H1 (cell line): Measurements from ENCODE around the gene SCAF11. TPM values are rescaled to one million over a fixed set of nuclear protein-coding genes. Genes with fewer than 3 reads are reported as not detected.

ENCODE experiments used
- CTCF ChIA-PET: fragments of 300-600 bp; sonication (Branson Sonifier 250); formaldehyde crosslinking; loops from one replicate; lab custom pipeline; 2021; ENCODE audit not compliant: partially characterized antibody; lab: Charles Lee
- POLR2A ChIA-PET: fragments of 300-600 bp; sonication (Branson Sonifier 250); formaldehyde crosslinking; loops from one replicate; lab custom pipeline; 2021; ENCODE audit warnings: inconsistent platforms; ENCODE audit not compliant: partially characterized antibody; lab: Charles Lee
- DNase-seq, 2 experiments: peaks; one replicate each; pipeline versions ENCODE4 v3.0.0 to v3.0.0-alpha.2; 2010 to 2022; ENCODE audit warnings: low spot score in 2 of 2, low read depth in 1 of 2, mixed read lengths in 1 of 2
- FAIRE-seq: peaks from 2 replicates; lab custom pipeline; 2011; peaks lifted over from hg19 to GRCh38; lab: Jason Lieb, UNC
- H2AFZ ChIP-seq: 2 replicates; pipeline ENCODE4 v1.8.1; 2012; ENCODE audit warnings: low read length, inconsistent platforms
- H2AK5ac ChIP-seq: 2 replicates; pipeline ENCODE4 v1.6.1; 2013; ENCODE audit warnings: low read depth, low read length
- H2BK120ac ChIP-seq: replicated peaks from 2 replicates; pipeline ENCODE3; 2013; ENCODE audit warnings: low read depth, low read length, inconsistent platforms
- H2BK12ac ChIP-seq: 2 replicates; pipeline ENCODE4 v1.6.1; 2013; ENCODE audit warnings: low read depth, low read length
- H2BK15ac ChIP-seq: 2 replicates; pipeline ENCODE4 v1.6.1; 2013; ENCODE audit warnings: low read length
- H2BK20ac ChIP-seq: 2 replicates; pipeline ENCODE4 v1.6.1; 2013; ENCODE audit warnings: low read length
- H2BK5ac ChIP-seq: 2 replicates; pipeline ENCODE4 v1.6.1; 2013; ENCODE audit warnings: low read depth, low read length
- H3K14ac ChIP-seq: 2 replicates; pipeline ENCODE4 v1.6.1; 2013; ENCODE audit warnings: inconsistent platforms; ENCODE audit not compliant: insufficient read length
- H3K18ac ChIP-seq: 2 replicates; pipeline ENCODE4 v1.6.1; 2013; ENCODE audit warnings: low read length; ENCODE audit errors: extremely low read depth
- H3K23ac ChIP-seq: 2 replicates; pipeline ENCODE4 v1.6.1; 2013; ENCODE audit warnings: inconsistent platforms; ENCODE audit not compliant: insufficient read length
- H3K23me2 ChIP-seq: 2 replicates; pipeline ENCODE4 v1.6.1; 2013; ENCODE audit warnings: low read depth, low read length
- H3K27ac ChIP-seq: 2 replicates; pipeline ENCODE4 v1.6.1; 2011; ENCODE audit warnings: low read depth, low read length, inconsistent platforms
- H3K27me3 ChIP-seq, 4 experiments: replicated peaks in 1 of 4; 1 replicate in 1 of 4; 2 replicates in 3 of 4; pipeline versions ENCODE4 v1.6.1 to v1.8.1; 2011 to 2013; ENCODE audit warnings: low read length in 3 of 4, mild to moderate bottlenecking in 3 of 4, inconsistent platforms in 2 of 4, mixed read lengths in 2 of 4, moderate library complexity in 1 of 4; ENCODE audit not compliant: control insufficient read depth in 3 of 4, insufficient read depth in 3 of 4; ENCODE audit errors: extremely low read depth in 1 of 4
- H3K36me3 ChIP-seq, 4 experiments: 2 replicates each; pipeline versions ENCODE4 v1.6.1 to v1.8.1; 2011 to 2013; ENCODE audit warnings: mild to moderate bottlenecking in 4 of 4, low read length in 3 of 4, moderate library complexity in 2 of 4, control low read depth in 1 of 4, inconsistent platforms in 1 of 4; ENCODE audit not compliant: insufficient read depth in 4 of 4, control insufficient read depth in 2 of 4
- H3K4ac ChIP-seq: replicated peaks from 2 replicates; pipeline ENCODE3; 2013; ENCODE audit warnings: low read length, low read depth, mixed read lengths, inconsistent platforms; ENCODE audit not compliant: insufficient read length
- H3K4me1 ChIP-seq, 4 experiments: replicated peaks in 1 of 4; 1 replicate in 1 of 4; 2 replicates in 3 of 4; pipeline versions ENCODE4 v1.6.1 to v1.8.1; 2011 to 2013; ENCODE audit warnings: low read length in 3 of 4, inconsistent platforms in 2 of 4, mixed read lengths in 1 of 4; ENCODE audit not compliant: insufficient read depth in 4 of 4, control insufficient read depth in 3 of 4
- H3K4me2 ChIP-seq, 2 experiments: 2 replicates each; pipeline versions ENCODE4 v1.6.1 to v1.8.1; 2011 to 2013; ENCODE audit warnings: low read depth in 2 of 2, low read length in 2 of 2, control low read depth in 1 of 2, inconsistent platforms in 1 of 2, mild to moderate bottlenecking in 1 of 2; ENCODE audit not compliant: insufficient read depth in 1 of 2
- H3K4me3 ChIP-seq, 4 experiments: fragments of 200-600, 300-600 bp in 1 of 4; sonication (generic), shearing (Covaris generic), sonication (Bioruptor Twin) in 1 of 4; 2 replicates each; pipeline versions ENCODE4 v1.5.1 to v1.8.1; 2011 to 2016; ENCODE audit warnings: low read length in 4 of 4, low read depth in 3 of 4, control low read depth in 2 of 4, inconsistent platforms in 2 of 4, mild to moderate bottlenecking in 2 of 4, mixed read lengths in 1 of 4, moderate library complexity in 1 of 4; ENCODE audit not compliant: insufficient read depth in 2 of 4; ENCODE audit errors: extremely low read depth in 1 of 4
- H3K56ac ChIP-seq: replicated peaks from 2 replicates; pipeline ENCODE3; 2013; ENCODE audit warnings: low read depth, mild to moderate bottlenecking, mixed read lengths, low read length, inconsistent platforms; ENCODE audit not compliant: insufficient read length
- H3K79me1 ChIP-seq: 2 replicates; pipeline ENCODE4 v1.6.1; 2013; ENCODE audit warnings: low read depth, low read length, control low read depth
- H3K79me2 ChIP-seq, 2 experiments: 2 replicates each; pipeline versions ENCODE4 v1.6.1 to v1.8.1; 2012 to 2013; ENCODE audit warnings: low read length in 2 of 2, mild to moderate bottlenecking in 2 of 2, inconsistent platforms in 1 of 2; ENCODE audit not compliant: insufficient read depth in 2 of 2, control insufficient read depth in 1 of 2
- H3K9ac ChIP-seq, 4 experiments: replicated peaks in 1 of 4; 1 replicate in 1 of 4; 2 replicates in 3 of 4; pipeline versions ENCODE4 v1.6.1 to v1.8.1; 2011 to 2013; ENCODE audit warnings: low read depth in 3 of 4, low read length in 3 of 4, control low read depth in 2 of 4, mild to moderate bottlenecking in 2 of 4, moderate library complexity in 2 of 4, inconsistent platforms in 1 of 4; ENCODE audit errors: extremely low read depth in 1 of 4
- H3K9me3 ChIP-seq, 2 experiments: 2 replicates each; pipeline versions ENCODE4 v1.6.1 to v1.8.1; 2012 to 2013; ENCODE audit warnings: mild to moderate bottlenecking in 2 of 2, moderate library complexity in 2 of 2, control low read depth in 1 of 2, inconsistent platforms in 1 of 2, low read depth in 1 of 2, low read length in 1 of 2, mixed read lengths in 1 of 2; ENCODE audit not compliant: insufficient read depth in 2 of 2
- H4K20me1 ChIP-seq, 2 experiments: replicated peaks in 1 of 2; 2 replicates each; pipeline versions ENCODE3 to v1.8.1; 2011 to 2013; ENCODE audit warnings: inconsistent platforms in 2 of 2, low read length in 2 of 2, mild to moderate bottlenecking in 1 of 2; ENCODE audit not compliant: insufficient read depth in 2 of 2, control insufficient read depth in 1 of 2
- H4K5ac ChIP-seq: 2 replicates; pipeline ENCODE4 v1.6.1; 2013; ENCODE audit warnings: low read length, low read depth, mixed read lengths, inconsistent platforms; ENCODE audit not compliant: insufficient read length
- H4K8ac ChIP-seq: 2 replicates; pipeline ENCODE4 v1.8.0; 2013; ENCODE audit warnings: mild to moderate bottlenecking, moderate library complexity, low read length, inconsistent platforms; ENCODE audit not compliant: insufficient read depth; ENCODE audit errors: extremely low read depth
- H4K91ac ChIP-seq: replicated peaks from 2 replicates; pipeline ENCODE3; 2013; ENCODE audit warnings: low read length, mixed read lengths, inconsistent platforms; ENCODE audit not compliant: insufficient read length
- WGBS, 2 experiments: shearing (Covaris generic) in 1 of 2; methylation state at CpG; one replicate each; pipeline versions ENCODE4 v1.1.6 to v1.1.7; 2013 to 2015; ENCODE audit warnings: low lambda C conversion rate in 2 of 2, mixed read lengths in 2 of 2, inconsistent platforms in 1 of 2, low coverage in 1 of 2, missing lambda C conversion rate in 1 of 2; ENCODE audit not compliant: insufficient replicate concordance in 2 of 2, insufficient coverage in 1 of 2, insufficient read length in 1 of 2; ENCODE audit errors: extremely low coverage in 1 of 2, missing lambda C conversion rate in 1 of 2; 5-methylcytosine and 5-hydroxymethylcytosine counted together
- polyA plus RNA-seq, 7 experiments: library from polyadenylated mRNA; depleted of rRNA in 3 of 7; stranded (reverse) in 5 of 7; unstranded in 2 of 7; fragments of >200 nt in 5 of 7; fragments of 200-250 nt in 2 of 7; gene quantifications; 1 replicate in 5 of 7; 2 replicates in 1 of 7; 4 replicates in 1 of 7; pipeline versions ENCODE4 v1.2.1 to v1.2.3, GENCODE V29; 2011 to 2013; ENCODE audit warnings: missing spikeins in 2 of 7, mixed read lengths in 2 of 7
- total RNA-seq: library from RNA; stranded (reverse); fragmentation: NEBNext Ultra II Directional; extraction: Animal tissue kit (Norgen Biotek cat#: 25700); gene quantifications from 2 replicates; pipeline ENCODE4 v1.2.1, GENCODE V29; 2021

SCAF11 gene
- total and polyA plus RNA-seq, 2 of the 8 experiments (the other 6 are each of a cell fraction or from before 2014, with no cell fraction given), result 15.1 to 77.8 TPM

GRCh38 chr12:45970391-45970790, 20.0 kb downstream of the SCAF11 start:
- no peak overlapping the region for H3K4me2 ChIP-seq
- no peak overlapping the region for H2BK12ac ChIP-seq
- H2AFZ ChIP-seq, result no peak overlapping the region
- ChIA-PET POLR2A (no interaction called here), CTCF (no interaction called here)
- H2BK5ac ChIP-seq, result no peak overlapping the region
- H4K8ac ChIP-seq, result no peak overlapping the region
- H2BK20ac ChIP-seq, result no peak overlapping the region
- no peak overlapping the region for H2BK15ac ChIP-seq
- peaks cover 2% of the 10 kb centered on the region in 2 experiments for H4K20me1 ChIP-seq
- H3K9ac ChIP-seq, result no peak overlapping the region
- no peaks in the 10 kb centered on the region for H3K9me3 ChIP-seq
- H3K4ac ChIP-seq, result no peak overlapping the region
- H3K79me1 ChIP-seq, result no peaks in the 10 kb centered on the region; the same call in 1 of the 2 replicates
- H3K4me1 ChIP-seq, result peaks cover 0 to 4% (median 0%) of the 10 kb centered on the region in 4 experiments; a peak in 1 of 7 replicates
- H3K27ac ChIP-seq, result no peak overlapping the region
- H3K18ac ChIP-seq, result no peak overlapping the region
- H3K4me3 ChIP-seq, result no peak overlapping the region
- no peak overlapping the region for H3K56ac ChIP-seq
- H2AK5ac ChIP-seq, result no peak overlapping the region
- 100% methylated on average over 1 of the region's 1 CpG; no CpG with 5 or more reads in 1 of the 2 experiments for WGBS, 2 experiments
- H2BK120ac ChIP-seq, result no peak overlapping the region
- H3K27me3 ChIP-seq, result no peaks in the 10 kb centered on the region
- no peak overlapping the region for H4K5ac ChIP-seq
- peaks cover 0 to 3% (median 0%) of the 10 kb centered on the region in 4 experiments; a peak in 1 of 8 replicates for H3K36me3 ChIP-seq
- DNase-seq (no peak), FAIRE-seq (no peak)
- H3K23ac ChIP-seq, result no peak overlapping the region
- H3K23me2 ChIP-seq, result no peaks in the 10 kb centered on the region
- H4K91ac ChIP-seq, result no peak overlapping the region
- H3K79me2 ChIP-seq, result peaks cover 0 to 88% of the 10 kb centered on the region in 2 experiments
- no peak overlapping the region for H3K14ac ChIP-seq
